B cell (primary cell): Measurements from ENCODE around the gene GDF2. TPM values are rescaled to one million over a fixed set of nuclear protein-coding genes. Genes with fewer than 3 reads are reported as not detected.

ENCODE experiments used
- ATAC-seq: fragments of 200-7000 bp; cut with Tn5 transposase; one replicate; pipeline ENCODE4 v1.10.0; 2021; ENCODE audit warnings: low read depth, mild to moderate bottlenecking, moderate number of reproducible peaks, moderate library complexity
- CTCF ChIA-PET: fragments of 350-600 bp; sonication (Branson Sonifier 250); formaldehyde crosslinking; loops from one replicate; lab custom pipeline; 2021; ENCODE audit warnings: antibody characterized with exemption, inconsistent platforms; lab: Charles Lee
- POLR2A ChIA-PET: fragments of 350-600 bp; sonication (Branson Sonifier 250); formaldehyde crosslinking; loops from one replicate; lab custom pipeline; 2021; ENCODE audit warnings: antibody characterized with exemption; lab: Charles Lee
- DNase-seq: peaks from one replicate; pipeline ENCODE4 v3.0.0; 2013
- H2AFZ ChIP-seq: 2 replicates; pipeline ENCODE4 v1.6.1; 2012; ENCODE audit warnings: mild to moderate bottlenecking, low read depth, low read length; ENCODE audit not compliant: insufficient read depth, poor library complexity, severe bottlenecking
- H3K27ac ChIP-seq, 2 donors: 1 replicate in 1 of 2; 2 replicates in 1 of 2; pipeline ENCODE4 v1.5.1; 2012 to 2013; ENCODE audit warnings: low read length in 2 of 2, mild to moderate bottlenecking in 2 of 2, moderate library complexity in 1 of 2
- H3K27me3 ChIP-seq, 4 experiments: fragments of 200-600 bp in 1 of 4; sonication (generic) in 1 of 4; replicated peaks in 1 of 4; 1 replicate in 2 of 4; 2 replicates in 2 of 4; pipeline versions ENCODE4 v1.6.1 to v1.7.0; 2013 to 2016; ENCODE audit warnings: low read length in 3 of 4, mild to moderate bottlenecking in 2 of 4, mixed read lengths in 1 of 4, moderate library complexity in 1 of 4; ENCODE audit not compliant: insufficient read depth in 4 of 4, control insufficient read depth in 3 of 4; ENCODE audit errors: control extremely low read depth in 1 of 4
- H3K36me3 ChIP-seq, 2 experiments: replicated peaks in 1 of 2; 1 replicate in 1 of 2; 2 replicates in 1 of 2; pipeline versions ENCODE4 v1.6.1 to v1.7.1; 2013; ENCODE audit warnings: low read length in 1 of 2; ENCODE audit not compliant: insufficient read depth in 2 of 2, control insufficient read depth in 1 of 2; ENCODE audit errors: control extremely low read depth in 1 of 2, extremely low read depth in 1 of 2
- H3K4me1 ChIP-seq, 2 donors: fragments of 200-600 bp in 1 of 2; sonication (generic) in 1 of 2; 1 replicate in 1 of 2; 2 replicates in 1 of 2; pipeline versions ENCODE4 v1.5.1 to v1.6.1; 2013 to 2017; ENCODE audit warnings: low read length in 2 of 2; ENCODE audit not compliant: control insufficient read depth in 2 of 2, insufficient read depth in 2 of 2
- H3K4me2 ChIP-seq: replicated peaks from 2 replicates; pipeline ENCODE3; 2012; ENCODE audit warnings: mild to moderate bottlenecking, low read depth, low read length; ENCODE audit not compliant: poor library complexity, severe bottlenecking
- H3K4me3 ChIP-seq, 5 experiments: fragments of 200-600 bp in 1 of 5; sonication (generic) in 1 of 5; 1 replicate in 3 of 5; 2 replicates in 2 of 5; pipeline versions ENCODE4 v1.5.1 to v1.7.0; 2011 to 2016; ENCODE audit warnings: low read length in 4 of 5, mild to moderate bottlenecking in 4 of 5, low read depth in 2 of 5, control low read depth in 1 of 5, moderate library complexity in 1 of 5; ENCODE audit not compliant: insufficient read depth in 1 of 5; ENCODE audit errors: control extremely low read depth in 1 of 5, extremely low read depth in 1 of 5
- H3K79me2 ChIP-seq: fragments of 200-600 bp; sonication (generic); one replicate; pipeline ENCODE4 v1.6.0; 2016; ENCODE audit warnings: low read length; ENCODE audit not compliant: control insufficient read depth, insufficient read depth
- H3K9ac ChIP-seq: fragments of 200-600 bp; sonication (generic); 2 replicates; pipeline ENCODE4 v1.6.1; 2017; ENCODE audit warnings: mild to moderate bottlenecking, low read length, moderate library complexity
- H3K9me3 ChIP-seq, 3 donors: one replicate each; pipeline versions ENCODE4 v1.6.1 to v1.7.1; 2013; ENCODE audit warnings: low read length in 2 of 3; ENCODE audit not compliant: control insufficient read depth in 2 of 3, insufficient read depth in 1 of 3; ENCODE audit errors: control extremely low read depth in 1 of 3
- H4K20me1 ChIP-seq: 2 replicates; pipeline ENCODE4 v1.6.0; 2012; ENCODE audit warnings: mild to moderate bottlenecking, low read length; ENCODE audit not compliant: insufficient read depth, control insufficient read depth, poor library complexity, severe bottlenecking
- H3K27ac Mint-ChIP-seq: one replicate; pipeline ENCODE4 v1.8.0; 2021; ENCODE audit warnings: mixed read lengths
- H3K27me3 Mint-ChIP-seq: one replicate; pipeline ENCODE4 v1.8.0; 2021; ENCODE audit warnings: mixed read lengths
- H3K4me1 Mint-ChIP-seq: one replicate; pipeline ENCODE4 v1.8.0; 2021; ENCODE audit warnings: mixed read lengths
- H3K4me3 Mint-ChIP-seq: one replicate; pipeline ENCODE4 v1.8.0; 2021; ENCODE audit warnings: mixed read lengths
- H3K9me3 Mint-ChIP-seq: one replicate; pipeline ENCODE4 v1.8.0; 2022; ENCODE audit warnings: mixed read lengths; ENCODE audit not compliant: insufficient read depth
- EZH2 ChIP-seq: IDR thresholded peaks from 2 replicates; pipeline ENCODE4 v1.6.1; 2012; ENCODE audit warnings: borderline replicate concordance, low read depth, mild to moderate bottlenecking, moderate library complexity, low read length; ENCODE audit not compliant: insufficient read depth, poor library complexity, severe bottlenecking
- WGBS: methylation state at CpG from one replicate; pipeline ENCODE4 v1.1.5; 2013; ENCODE audit warnings: missing lambda C conversion rate; ENCODE audit not compliant: insufficient coverage; 5-methylcytosine and 5-hydroxymethylcytosine counted together
- intact Hi-C: fragments of 100-400 bp; cut with micrococcal nuclease; formaldehyde crosslinking; loops from one replicate; pipeline ENCODE4 v1.10.0; 2022
- polyA plus RNA-seq: library from polyadenylated mRNA; depleted of rRNA; stranded (reverse); fragments of >200 nt; gene quantifications from 2 replicates; pipeline ENCODE4 v1.2.3, GENCODE V29; 2012
- total RNA-seq, 2 donors: library from RNA; stranded (reverse); fragments of 120-200 nt in 1 of 2; gene quantifications; 1 replicate in 1 of 2; 2 replicates in 1 of 2; pipeline versions ENCODE4 v1.2.3 to v1.2.4, GENCODE V29; 2013 to 2022
- TF ChIP-seq, protein P1 (sequence below): fragments of 200-600 bp; IDR thresholded peaks from one replicate; pipeline ENCODE4 v1.8.0; 2022; ENCODE audit warnings: antibody characterized with exemption, mild to moderate bottlenecking

The GDF2 gene
- total and polyA plus RNA-seq, 2 donors (not counting 1 experiment from before 2014, with no cell fraction given): not detected

GRCh38 chr10:47376522-47377220, 54.4 kb downstream of the GDF2 start:
- CTCF ChIA-PET: no interaction called here
- TF ChIP-seq, protein P1, sequence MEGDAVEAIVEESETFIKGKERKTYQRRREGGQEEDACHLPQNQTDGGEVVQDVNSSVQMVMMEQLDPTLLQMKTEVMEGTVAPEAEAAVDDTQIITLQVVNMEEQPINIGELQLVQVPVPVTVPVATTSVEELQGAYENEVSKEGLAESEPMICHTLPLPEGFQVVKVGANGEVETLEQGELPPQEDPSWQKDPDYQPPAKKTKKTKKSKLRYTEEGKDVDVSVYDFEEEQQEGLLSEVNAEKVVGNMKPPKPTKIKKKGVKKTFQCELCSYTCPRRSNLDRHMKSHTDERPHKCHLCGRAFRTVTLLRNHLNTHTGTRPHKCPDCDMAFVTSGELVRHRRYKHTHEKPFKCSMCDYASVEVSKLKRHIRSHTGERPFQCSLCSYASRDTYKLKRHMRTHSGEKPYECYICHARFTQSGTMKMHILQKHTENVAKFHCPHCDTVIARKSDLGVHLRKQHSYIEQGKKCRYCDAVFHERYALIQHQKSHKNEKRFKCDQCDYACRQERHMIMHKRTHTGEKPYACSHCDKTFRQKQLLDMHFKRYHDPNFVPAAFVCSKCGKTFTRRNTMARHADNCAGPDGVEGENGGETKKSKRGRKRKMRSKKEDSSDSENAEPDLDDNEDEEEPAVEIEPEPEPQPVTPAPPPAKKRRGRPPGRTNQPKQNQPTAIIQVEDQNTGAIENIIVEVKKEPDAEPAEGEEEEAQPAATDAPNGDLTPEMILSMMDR: no peak
- no peak for TF ChIP-seq EZH2
- no peaks in the 10 kb centered on the region for H3K4me1 Mint-ChIP-seq
- H3K79me2 ChIP-seq: no peaks in the 10 kb centered on the region
- ATAC-seq: no peak
- no peaks in the 10 kb centered on the region for H3K4me1 ChIP-seq
- H3K4me2 ChIP-seq: no peak overlapping the region
- H3K27me3 ChIP-seq: peaks cover 0 to 18% (median 4%) of the 10 kb centered on the region in 4 experiments
- H3K27ac ChIP-seq: no peak overlapping the region
- H3K4me3 Mint-ChIP-seq: no peak overlapping the region
- no peaks in the 10 kb centered on the region for H3K9me3 Mint-ChIP-seq
- no peaks in the 10 kb centered on the region for H3K36me3 ChIP-seq
- H2AFZ ChIP-seq: no peak overlapping the region
- no peaks in the 10 kb centered on the region for H4K20me1 ChIP-seq
- DNase-seq: no peak
- no peak overlapping the region for H3K27ac Mint-ChIP-seq
- H3K27me3 Mint-ChIP-seq: peaks cover 55% of the 10 kb centered on the region
- H3K9me3 ChIP-seq: no peaks in the 10 kb centered on the region
- POLR2A ChIA-PET: no interaction called here
- no peak overlapping the region for H3K4me3 ChIP-seq
- 70% methylated on average over 8 of the region's 10 CpGs for WGBS
- intact Hi-C loops: no loop called here
- no peak overlapping the region for H3K9ac ChIP-seq

Other genes with a start within 250 kb of the GDF2 start
- not detected in 2 replicates for gene GDF10, start 22.3 kb upstream of the GDF2 start, total RNA-seq
- not detected in 2 replicates for gene GDF10, start 22.3 kb upstream of the GDF2 start, polyA plus RNA-seq
- not detected in 2 replicates for gene RBP3, start 25.9 kb downstream of the GDF2 start, total RNA-seq
- not detected in 2 replicates for gene RBP3, start 25.9 kb downstream of the GDF2 start, polyA plus RNA-seq
- gene ZNF488, start 61.8 kb downstream of the GDF2 start, total RNA-seq: not detected in 2 replicates
- not detected in 2 replicates for gene ZNF488, start 61.8 kb downstream of the GDF2 start, polyA plus RNA-seq
- not detected in 2 replicates for gene ANXA8, start 161.7 kb downstream of the GDF2 start, total RNA-seq
- gene ANXA8, start 161.7 kb downstream of the GDF2 start, polyA plus RNA-seq: not detected in 2 replicates
- not detected in 2 replicates for gene FAM25G, start 169.2 kb downstream of the GDF2 start, total RNA-seq
- gene FAM25G, start 169.2 kb downstream of the GDF2 start, polyA plus RNA-seq: not detected in 2 replicates
- gene AGAP9, start 201.2 kb downstream of the GDF2 start, total RNA-seq: 6.7 and 6.8 TPM in 2 replicates
- gene AGAP9, start 201.2 kb downstream of the GDF2 start, polyA plus RNA-seq: 16.8 and 17.5 TPM in 2 replicates